DMS153 (cell line): ENCODE measurements around the gene DNAJC7.
"Not testable (repeated sequence)": the region's sequence is repeated elsewhere in the genome, so short reads cannot be mapped to it uniquely, and the experiment has no call there.

Experiments
- DNase-seq: peaks from one replicate; lab custom pipeline; 2025; lab: John Stamatoyannopoulos, UW

Gene DNAJC7

DNA sequence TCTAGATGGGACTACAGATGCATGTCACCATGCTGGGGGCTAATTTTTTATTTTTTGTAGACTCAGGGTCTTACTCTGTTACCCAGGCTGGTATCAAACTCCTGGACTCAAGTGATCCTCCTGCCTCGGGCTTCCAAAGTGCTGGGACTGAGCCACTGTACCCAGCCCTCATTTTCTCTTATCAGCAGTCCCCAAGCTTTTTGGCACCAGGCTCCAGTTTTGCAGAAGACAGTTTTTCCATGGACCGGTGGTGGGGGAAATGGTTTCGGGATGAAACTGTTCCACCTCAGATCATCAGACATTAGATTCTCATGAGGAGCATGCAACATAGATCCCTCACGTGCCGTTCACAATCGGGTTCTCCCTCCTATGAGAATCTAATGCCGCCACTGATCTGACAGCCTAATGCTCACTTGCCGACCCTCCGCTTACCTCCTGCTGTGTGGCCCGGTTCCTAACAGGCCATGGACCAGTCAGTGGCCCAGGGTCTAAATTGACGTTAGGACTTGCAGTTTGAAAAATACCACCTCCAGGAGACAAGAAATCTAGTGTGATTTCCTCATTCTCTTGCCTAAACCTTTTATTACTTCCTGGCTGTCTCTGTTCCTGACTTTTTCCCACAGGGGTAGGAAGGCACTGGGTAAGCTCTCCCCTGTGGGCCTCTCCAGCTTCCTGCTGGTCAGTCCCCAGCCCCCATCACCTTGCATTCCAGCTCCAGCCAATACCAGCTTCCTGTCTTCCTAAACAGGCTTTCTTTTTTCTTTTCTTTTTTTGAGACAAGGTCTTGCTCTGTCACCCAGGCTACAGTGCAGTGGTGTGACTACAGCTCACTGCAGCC, 60.0 kb downstream of the DNAJC7 start:
- DNase-seq, result no peak

DNA sequence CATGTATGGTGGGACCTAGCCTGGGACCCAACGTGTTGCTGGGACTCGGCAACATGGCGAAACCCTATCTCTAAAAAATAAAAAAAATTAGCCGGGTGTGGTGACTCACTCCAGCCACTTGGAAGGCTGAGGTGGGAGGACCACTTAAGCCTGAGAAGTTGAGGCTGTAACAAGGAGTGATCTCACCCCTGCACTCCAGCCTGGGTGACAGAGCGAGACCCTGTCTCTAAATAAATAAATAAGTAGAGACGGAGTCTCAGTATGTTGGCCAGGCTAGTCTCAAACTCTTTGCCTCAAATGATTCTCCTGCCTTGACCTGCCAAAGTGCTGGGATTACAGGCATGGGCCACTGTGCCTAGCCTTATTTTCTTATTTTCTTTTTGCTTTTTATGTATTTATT, 60.7 kb downstream of the DNAJC7 start:
- no peak for DNase-seq

DNA sequence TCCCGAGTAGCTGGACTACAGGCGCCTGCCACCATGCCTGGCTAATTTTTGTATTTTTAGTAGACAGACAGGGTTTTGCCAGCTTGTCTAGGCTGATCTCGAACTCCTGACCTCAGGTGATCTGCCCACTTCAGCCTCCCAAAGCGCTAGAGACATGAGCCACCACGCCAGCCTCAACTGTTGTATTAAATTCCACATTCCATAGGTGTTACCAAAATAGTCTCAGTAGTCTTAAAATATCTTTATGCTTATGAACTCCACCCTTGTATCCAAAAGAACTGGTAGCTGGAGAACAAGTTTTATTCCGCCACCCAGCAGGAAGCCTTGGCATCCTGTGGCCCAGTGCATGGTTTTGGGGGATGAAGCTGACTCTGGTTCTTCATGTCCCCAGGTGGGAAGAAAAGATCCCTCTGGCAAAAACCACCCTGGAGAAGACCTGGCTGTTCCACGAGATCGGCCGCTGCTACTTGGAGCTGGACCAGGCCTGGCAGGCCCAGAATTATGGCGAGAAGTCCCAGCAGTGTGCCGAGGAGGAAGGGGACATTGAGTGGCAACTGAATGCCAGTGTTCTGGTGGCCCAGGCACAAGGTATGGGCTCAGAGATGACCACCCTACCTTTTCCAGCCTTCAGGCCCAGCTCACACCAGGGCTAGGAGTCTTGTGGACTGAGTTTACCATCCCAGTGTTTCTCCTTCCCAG, 68.3 kb downstream of the DNAJC7 start:
- no peak for DNase-seq

DNA sequence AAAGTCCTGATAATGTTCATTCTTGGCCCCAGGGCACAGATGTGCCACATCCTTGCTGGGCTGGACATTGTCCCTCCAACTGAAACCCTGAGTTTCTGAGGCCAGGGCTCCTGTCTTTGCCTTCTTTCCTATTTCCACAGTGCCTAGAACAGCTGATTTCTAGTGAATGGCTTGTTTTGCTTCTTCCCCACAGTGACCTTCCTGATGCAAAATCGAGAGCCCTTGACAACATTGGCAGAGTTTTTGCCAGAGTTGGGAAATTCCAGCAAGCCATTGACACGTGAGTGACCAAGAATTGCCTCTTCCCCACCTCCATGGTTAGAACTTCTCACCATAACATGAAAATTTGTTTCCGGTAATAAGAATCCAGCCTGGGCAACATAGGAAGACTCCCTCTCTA, 72.3 kb downstream of the DNAJC7 start:
- DNase-seq, result no peak

DNA sequence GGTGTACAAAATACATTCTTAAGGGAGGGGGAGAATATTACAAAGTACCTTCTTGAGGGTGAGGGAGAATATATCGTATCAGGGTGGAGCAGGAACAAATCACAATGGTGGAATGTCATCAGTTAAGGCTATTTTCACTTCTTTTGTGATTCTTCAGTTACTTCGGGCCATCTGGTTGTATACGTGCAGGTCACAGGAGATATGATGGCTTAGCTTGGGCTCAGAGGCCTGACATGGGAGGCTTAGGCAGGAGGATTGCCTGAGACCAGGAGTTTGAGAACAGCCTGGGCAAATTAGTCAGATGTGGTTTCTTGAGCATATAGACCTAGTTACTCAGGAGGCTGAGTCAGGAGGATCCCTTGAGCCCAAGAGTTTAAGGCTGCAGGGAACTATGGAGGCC, 73.7 kb downstream of the DNAJC7 start:
- DNase-seq, result no peak

DNA sequence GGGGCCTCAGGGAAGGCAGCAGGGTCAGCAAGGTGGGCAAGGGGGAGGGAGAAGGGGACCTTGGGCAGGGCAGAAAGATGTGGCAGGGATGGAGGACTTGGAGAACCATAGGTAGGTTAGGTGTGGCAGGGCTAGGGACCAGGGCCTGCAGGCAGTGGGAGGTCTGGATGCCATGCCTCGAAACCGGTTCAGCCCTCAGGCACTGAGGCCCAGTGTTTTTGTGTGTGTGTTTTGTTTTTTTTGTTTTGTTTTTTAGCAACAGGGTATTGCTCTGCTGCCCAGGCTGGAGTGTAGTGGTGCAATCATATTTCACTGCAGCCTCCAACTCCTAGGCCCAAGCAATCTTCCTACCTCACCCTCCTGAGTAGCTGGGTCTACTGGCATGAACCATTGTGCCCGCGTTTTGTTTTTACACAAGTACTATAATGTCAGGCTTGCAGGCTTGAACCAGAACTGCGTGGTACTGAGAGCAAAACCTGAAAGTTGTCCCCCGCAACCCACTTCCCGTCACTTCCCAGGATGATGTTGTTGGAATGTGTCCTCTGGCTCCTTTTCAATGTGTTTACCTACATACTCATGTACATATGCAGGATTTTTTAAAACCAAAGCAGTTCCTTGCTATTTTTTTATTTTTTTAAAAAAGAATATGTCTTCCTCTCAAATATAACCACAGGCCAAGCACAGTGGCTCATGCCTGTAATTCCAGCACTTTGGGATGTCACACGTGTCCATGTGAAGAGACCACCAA, 74.4 kb downstream of the DNAJC7 start:
- DNase-seq, result no peak

DNA sequence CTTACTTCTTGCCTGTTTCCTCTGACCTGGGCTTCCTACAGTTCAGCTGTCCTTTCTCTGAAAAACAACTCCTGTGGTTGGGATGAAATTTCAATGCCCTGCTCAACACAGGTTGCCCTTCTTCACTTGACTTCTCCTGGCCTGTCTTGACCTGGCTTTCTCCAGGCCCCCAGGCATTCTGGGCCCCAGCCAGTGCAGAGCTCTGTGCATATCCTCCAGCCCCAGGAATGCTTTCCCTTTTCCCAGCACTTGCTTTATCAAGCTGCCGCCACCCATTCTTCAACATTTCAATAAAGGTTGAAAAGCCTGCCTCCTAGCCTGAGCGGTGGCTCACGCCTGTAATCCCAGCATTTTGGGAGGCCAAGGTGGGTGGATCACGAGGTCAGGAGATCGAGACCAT, 76.1 kb downstream of the DNAJC7 start:
- no peak for DNase-seq

DNA sequence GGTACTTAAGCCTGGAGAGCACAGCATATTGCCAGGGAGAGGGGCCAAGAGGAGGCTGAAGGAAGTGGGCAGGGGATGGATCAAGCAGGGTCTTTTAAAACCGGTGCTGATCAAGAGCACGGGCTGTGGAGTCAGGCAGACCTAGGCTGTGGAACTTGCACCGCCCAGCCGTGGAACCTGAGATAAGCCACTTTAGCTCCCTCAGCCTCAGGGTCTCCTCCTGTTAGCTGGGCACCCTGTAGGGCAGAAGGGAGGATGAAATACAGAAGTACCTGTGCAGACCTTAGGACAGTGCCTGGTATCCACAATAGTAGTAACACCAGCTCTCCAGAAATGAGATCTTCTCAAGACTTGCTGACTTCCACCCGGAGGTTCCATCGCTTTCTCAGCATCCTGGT, 77.5 kb downstream of the DNAJC7 start:
- no peak for DNase-seq

DNA sequence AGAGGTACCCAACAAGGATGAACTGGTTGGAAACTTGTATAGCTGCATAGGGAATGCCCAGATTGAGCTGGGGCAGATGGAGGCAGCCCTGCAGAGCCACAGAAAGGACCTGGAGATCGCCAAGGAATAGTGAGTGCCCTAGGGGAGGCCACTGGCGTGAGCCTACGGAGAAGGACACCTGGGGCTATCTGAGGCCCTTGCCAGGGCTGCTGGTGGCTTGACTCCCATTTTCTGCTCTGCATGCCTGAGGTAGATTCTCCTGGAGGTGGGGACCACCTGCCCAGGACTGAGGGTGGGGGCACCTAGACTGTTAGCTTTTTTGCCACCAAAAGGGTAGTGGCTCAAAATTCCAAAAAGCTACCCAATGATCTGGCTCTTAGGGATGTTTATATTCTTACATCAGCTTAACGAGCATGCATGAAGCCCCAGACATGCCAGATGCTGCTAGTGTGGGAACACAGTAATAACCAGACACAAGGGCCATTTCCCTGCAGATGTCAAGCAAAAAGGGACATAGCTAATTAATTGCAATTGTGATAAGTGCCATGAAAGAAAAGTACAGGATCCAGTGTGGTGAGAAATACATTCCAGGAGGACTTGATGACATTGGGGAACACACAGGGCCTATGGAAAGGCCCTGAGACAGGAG, 78.1 kb downstream of the DNAJC7 start:
- DNase-seq, result no peak

DNA sequence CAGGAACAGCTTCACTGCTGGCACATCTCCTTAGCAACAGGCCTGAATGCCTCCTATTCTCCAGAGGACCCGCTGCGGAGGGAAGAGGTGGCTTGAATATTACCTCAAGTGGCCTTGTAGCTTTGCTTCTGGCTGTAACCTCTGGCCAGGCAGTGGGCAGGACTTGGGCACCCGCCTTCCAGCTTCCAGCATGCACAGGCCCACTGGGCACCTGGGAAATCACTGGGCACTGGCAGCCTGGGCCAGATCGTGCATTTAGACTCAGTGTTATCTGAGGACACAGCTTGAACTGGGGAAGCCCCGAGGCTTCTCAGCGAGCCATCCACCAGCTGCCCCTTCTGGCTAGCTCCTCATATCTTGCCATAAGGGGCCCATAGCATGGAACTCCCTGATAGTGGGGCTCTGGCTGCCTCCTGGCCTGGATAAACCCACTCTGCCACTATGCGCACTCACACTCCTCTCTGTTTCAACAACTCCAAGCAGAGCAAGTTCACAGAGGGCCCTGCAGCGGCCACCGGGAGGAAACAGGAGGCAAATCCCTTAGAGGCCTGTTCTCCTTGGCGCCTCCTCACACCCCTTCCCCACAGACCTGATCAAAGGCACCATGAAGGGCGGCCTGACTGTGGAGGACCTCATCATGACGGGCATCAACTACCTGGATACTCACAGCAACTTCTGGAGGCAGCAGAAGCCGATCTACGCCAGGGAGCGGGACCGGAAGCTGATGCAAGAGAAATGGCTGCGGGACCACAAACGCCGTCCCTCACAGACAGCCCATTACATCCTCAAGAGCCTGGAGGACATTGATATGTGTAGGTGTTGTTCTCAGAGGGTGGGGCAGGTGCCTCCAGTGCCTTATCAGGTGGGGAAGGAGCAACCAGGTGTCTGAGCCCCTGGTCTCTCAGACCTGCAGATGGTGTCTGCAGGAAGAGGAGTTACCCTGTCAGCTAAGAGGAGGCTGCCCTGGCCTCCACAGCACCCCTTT, 79.0 kb downstream of the DNAJC7 start:
- no peak for DNase-seq

DNA sequence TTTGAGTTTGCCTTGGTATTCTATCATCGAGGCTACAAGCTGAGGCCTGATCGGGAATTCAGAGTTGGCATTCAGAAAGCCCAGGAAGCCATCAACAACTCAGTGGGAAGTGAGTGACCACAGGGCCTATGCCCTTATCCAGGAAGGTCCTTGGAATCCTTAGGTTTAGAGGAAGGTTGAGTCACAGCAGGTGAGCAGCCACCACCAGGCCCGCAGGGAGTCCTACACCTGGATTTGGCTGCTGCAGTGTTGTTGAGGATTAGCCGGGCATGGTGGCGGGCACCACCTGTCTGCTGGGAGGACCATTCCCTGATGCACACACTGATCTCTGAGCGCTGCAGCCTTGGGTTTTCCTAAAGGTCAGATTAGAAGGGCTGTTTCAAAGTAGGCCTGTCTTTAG, 81.6 kb downstream of the DNAJC7 start:
- DNase-seq, result no peak

DNA sequence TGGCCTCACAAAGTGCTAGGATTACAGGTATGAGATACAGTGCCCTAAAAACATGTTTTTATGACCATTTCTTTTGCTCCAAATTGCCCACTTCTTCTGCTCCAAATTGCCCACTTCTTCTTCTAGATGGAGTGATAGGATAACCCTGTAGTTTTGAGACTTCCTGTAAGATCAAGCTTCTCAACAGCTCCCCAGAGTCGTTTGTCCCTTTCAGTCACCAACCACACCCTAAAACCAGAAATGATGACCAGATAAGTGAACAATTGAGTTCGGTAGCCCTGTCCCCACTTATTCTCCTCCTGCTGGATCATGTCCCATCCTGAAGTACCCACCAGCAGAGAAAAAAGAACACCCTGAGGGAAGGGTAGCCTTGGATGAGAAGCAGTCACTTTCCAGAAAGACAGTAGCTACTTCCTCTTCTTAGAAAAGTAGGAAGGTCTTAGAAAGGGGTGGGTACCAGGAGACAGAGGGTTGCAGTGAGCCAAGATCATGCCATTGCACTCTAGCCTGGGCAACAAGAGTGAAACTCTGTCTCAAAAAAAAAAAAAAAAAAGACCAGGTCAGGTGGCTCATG, 84.3 kb downstream of the DNAJC7 start:
- no peak for DNase-seq

DNA sequence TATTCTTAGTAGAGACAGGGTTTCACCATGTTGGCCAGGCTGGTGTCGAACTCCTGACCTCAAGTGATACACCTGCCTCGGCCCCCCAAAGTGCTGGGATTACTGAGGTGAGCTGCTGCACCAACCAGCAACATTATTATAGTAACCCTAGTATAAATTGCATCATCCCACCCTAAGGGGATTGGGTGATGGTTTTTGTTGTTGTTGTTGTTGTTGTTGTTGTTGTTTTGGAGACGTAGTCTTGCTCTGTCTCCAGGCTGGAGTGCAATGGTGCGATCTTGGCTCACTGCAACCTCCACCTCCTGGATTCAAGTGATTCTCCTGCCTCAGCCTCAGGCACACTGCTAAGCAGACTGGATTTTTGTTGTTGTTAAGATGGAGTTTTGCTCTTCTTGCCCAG, 85.5 kb downstream of the DNAJC7 start:
- not testable (repeated sequence) for DNase-seq

DNA sequence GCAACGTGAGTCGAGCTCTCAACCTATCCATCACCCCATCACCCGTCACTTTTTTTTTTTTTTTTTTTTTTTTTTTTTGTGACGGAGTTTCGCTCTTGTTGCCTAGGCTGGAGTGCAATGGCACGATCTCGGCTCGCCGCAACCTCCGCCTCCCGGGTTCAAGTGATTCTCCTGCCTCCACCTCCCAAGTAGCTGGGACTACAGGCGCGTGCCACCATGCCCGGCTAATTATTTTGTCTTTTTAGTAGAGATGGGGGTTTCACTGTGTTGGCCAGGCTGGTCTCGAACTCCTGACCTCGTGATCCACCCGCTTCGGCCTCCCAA, 86.4 kb downstream of the DNAJC7 start:
- DNase-seq, result not testable (repeated sequence)

DNA sequence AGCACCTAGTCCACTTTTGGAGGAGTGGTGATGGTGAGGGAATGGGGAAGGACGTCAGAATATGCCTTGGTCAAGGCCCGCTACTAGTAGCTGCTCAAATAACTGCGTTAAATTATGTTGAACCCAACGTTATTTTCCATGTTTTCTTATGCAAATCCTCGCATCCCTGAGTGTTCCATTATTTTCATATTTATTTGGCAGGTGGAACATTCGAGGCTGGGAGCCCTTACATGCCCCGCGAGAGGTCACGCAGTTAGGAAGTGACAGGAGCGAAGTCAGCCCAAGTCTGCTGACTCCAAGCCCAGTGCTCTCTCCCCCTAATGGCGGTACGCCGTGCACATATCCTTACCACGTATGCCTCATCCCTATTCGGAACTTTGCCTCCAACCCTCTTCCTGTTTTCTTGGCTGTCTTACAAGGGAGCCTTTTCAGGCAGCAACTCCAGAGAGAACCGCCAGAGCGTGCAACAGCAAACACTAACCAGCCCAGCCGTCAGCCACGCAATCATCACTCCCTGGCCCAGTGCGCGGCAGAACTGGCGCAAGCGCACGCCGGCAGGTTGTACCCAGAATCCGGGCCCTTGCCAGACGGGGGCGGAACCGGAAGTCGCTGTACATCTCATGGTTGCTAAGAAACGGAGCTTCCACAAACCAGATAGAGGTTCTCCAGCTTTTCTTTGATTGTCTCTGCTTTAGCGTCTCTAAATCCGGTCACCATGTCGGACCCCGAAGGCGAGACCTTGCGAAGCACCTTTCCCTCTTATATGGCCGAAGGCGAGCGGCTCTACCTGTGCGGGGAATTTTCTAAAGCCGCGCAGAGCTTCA, 87.0 kb downstream of the DNAJC7 start, which contains the start of gene ODAD4:
ODAD4 (plus strand) TSS at position 609 of the 824 bp plus-strand sequence; CDS start at position 716, 107 bp downstream.
- peak; percentile 88 for DNase-seq

DNA sequence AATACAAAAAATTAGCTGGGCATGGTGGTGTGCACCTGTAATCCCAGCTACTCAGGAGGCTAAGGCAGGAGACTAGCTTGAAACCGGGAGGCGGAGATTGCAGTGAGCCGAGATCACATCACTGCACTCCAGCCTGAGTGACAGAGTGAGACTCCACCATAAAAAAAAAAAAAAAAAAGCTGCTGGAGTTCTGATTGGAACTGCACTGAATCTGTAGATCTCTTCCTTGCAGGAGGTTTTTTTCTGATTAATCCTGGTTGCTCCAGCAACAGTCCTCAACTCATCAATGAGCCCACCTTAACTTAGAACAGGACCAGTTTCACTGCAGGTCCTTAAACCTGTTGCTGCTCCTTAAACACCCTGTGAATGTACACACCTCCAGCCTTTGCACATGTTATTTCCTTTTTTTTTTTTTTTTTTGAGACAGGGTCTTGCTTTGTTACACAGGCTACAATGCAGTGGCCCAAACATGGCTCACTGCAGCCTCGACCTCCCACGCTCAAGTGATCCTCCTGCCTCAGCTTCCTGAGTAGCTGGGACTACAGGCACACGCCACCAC, 88.5 kb downstream of the DNAJC7 start:
- DNase-seq, result no peak
